ENCODE data around the gene SEH1L.
"Not testable (repeated sequence)": the region's sequence is repeated elsewhere in the genome, so short reads cannot be mapped to it uniquely, and the experiment has no call there.

SEH1L gene

GRCh38 chr18:12993439-12993838, 45.6 kb downstream of the SEH1L start:
- no peak for TF ChIP-seq CTCF (IDR thresholded peaks at IDR 0.05; ENCODE audit: low read depth, low read length, missing control alignments)
- Histone ChIP-seq H3K27me3 (replicated peaks) (no peaks in the 10 kb centered on the region), H3K36me3 (replicated peaks) (no peaks in the 10 kb centered on the region), H3K4me3 (ENCODE audit: low read depth, low read length) (no peak overlapping the region), H3K27ac (no peak overlapping the region)
- DNase-seq, result no peak
- in situ Hi-C loops (cut with HindIII; ENCODE audit: low pct_ligation_motif_present, low sequenced_read_pairs), result no loop called here

- no peak for TF ChIP-seq CTCF (IDR thresholded peaks at IDR 0.05; ENCODE audit: low read depth, low read length, missing control alignments)
- in situ Hi-C loops (cut with HindIII; ENCODE audit: low pct_ligation_motif_present, low sequenced_read_pairs), result no loop called here
These were observed 47.6 kb downstream of the SEH1L start for GRCh38 chr18:12995424-12995823.

GRCh38 chr18:12995952-12996477, 48.2 kb downstream of the SEH1L start:
- no peak overlapping the region for H3K4me3 ChIP-seq (ENCODE audit: low read depth, low read length)
- no peaks in the 10 kb centered on the region for H3K27me3 ChIP-seq (replicated peaks)
- TF ChIP-seq CTCF (IDR thresholded peaks at IDR 0.05; ENCODE audit: low read depth, low read length, missing control alignments), result no peak
- no peak overlapping the region for H3K27ac ChIP-seq
- DNase-seq, result no peak
- H3K36me3 ChIP-seq (replicated peaks), result no peaks in the 10 kb centered on the region
- in situ Hi-C loops (cut with HindIII; ENCODE audit: low pct_ligation_motif_present, low sequenced_read_pairs), result no loop called here

More at GRCh38 chr18:12995424-12995823, 47.6 kb downstream of the SEH1L start:
- H3K27me3 ChIP-seq (replicated peaks), result no peaks in the 10 kb centered on the region
- no peaks in the 10 kb centered on the region for H3K36me3 ChIP-seq (replicated peaks)
- no peak overlapping the region for H3K27ac ChIP-seq
- no peak overlapping the region for H3K4me3 ChIP-seq (ENCODE audit: low read depth, low read length)
- DNase-seq, result no peak

GRCh38 chr18:12996661-12997292, 49.0 kb downstream of the SEH1L start:
- H3K27ac ChIP-seq, result no peak overlapping the region

GRCh38 chr18:12997330-12997729, 49.5 kb downstream of the SEH1L start:
- DNase-seq; H3K27ac ChIP-seq; H3K27me3 ChIP-seq (replicated peaks); in situ Hi-C loops (cut with HindIII; ENCODE audit: low pct_ligation_motif_present, low sequenced_read_pairs); H3K36me3 ChIP-seq (replicated peaks); H3K4me3 ChIP-seq (ENCODE audit: low read depth, low read length): not testable (repeated sequence)

More at GRCh38 chr18:12996661-12997292, 49.0 kb downstream of the SEH1L start:
- in situ Hi-C loops (cut with HindIII; ENCODE audit: low pct_ligation_motif_present, low sequenced_read_pairs), result no loop called here
- H3K27me3 ChIP-seq (replicated peaks), result no peaks in the 10 kb centered on the region
- no peaks in the 10 kb centered on the region for H3K36me3 ChIP-seq (replicated peaks)
- DNase-seq, result no peak
- no peak overlapping the region for H3K4me3 ChIP-seq (ENCODE audit: low read depth, low read length)
- TF ChIP-seq CTCF (IDR thresholded peaks at IDR 0.05; ENCODE audit: low read depth, low read length, missing control alignments), result no peak

- Histone ChIP-seq H3K27ac (no peak overlapping the region), H3K4me3 (ENCODE audit: low read depth, low read length) (no peak overlapping the region), H3K36me3 (replicated peaks) (no peaks in the 10 kb centered on the region), H3K27me3 (replicated peaks) (no peaks in the 10 kb centered on the region)
- DNase-seq, result no peak
- no peak for TF ChIP-seq CTCF (IDR thresholded peaks at IDR 0.05; ENCODE audit: low read depth, low read length, missing control alignments)
- in situ Hi-C loops (cut with HindIII; ENCODE audit: low pct_ligation_motif_present, low sequenced_read_pairs), result no loop called here
These were observed 50.7 kb downstream of the SEH1L start for GRCh38 chr18:12998332-12999060.
